IPS-18a (cell line): ENCODE data around the gene LMOD3.

Source experiments
- H3K27ac ChIP-seq: one replicate; pipeline ENCODE4 v1.5.1; 2013; ENCODE audit warnings: low read length
- H3K27me3 ChIP-seq: one replicate; pipeline ENCODE4 v1.6.1; 2013; ENCODE audit warnings: mild to moderate bottlenecking, low read length; ENCODE audit not compliant: control insufficient read depth, insufficient read depth
- H3K36me3 ChIP-seq: one replicate; pipeline ENCODE4 v1.6.1; 2013; ENCODE audit warnings: low read depth, low read length; ENCODE audit not compliant: control insufficient read depth
- H3K4me1 ChIP-seq: one replicate; pipeline ENCODE4 v1.6.1; 2013; ENCODE audit warnings: low read depth, low read length; ENCODE audit not compliant: control insufficient read depth
- H3K4me3 ChIP-seq: one replicate; pipeline ENCODE4 v1.5.1; 2013; ENCODE audit warnings: low read length
- H3K9ac ChIP-seq: one replicate; pipeline ENCODE4 v1.6.1; 2013; ENCODE audit warnings: mild to moderate bottlenecking, low read length, moderate library complexity
- H3K9me3 ChIP-seq: one replicate; pipeline ENCODE4 v1.6.1; 2013; ENCODE audit warnings: low read depth, low read length; ENCODE audit not compliant: control insufficient read depth

Gene LMOD3

GRCh38 chr3:69091389-69092029 is 30.9 kb downstream of the LMOD3 start:
- Histone ChIP-seq H3K4me1 (peaks cover 20% of the 10 kb centered on the region), H3K27ac (no peak overlapping the region), H3K9ac (no peak overlapping the region), H3K27me3 (no peaks in the 10 kb centered on the region), H3K4me3 (no peak overlapping the region), H3K9me3 (no peaks in the 10 kb centered on the region), H3K36me3 (no peaks in the 10 kb centered on the region)

DNA sequence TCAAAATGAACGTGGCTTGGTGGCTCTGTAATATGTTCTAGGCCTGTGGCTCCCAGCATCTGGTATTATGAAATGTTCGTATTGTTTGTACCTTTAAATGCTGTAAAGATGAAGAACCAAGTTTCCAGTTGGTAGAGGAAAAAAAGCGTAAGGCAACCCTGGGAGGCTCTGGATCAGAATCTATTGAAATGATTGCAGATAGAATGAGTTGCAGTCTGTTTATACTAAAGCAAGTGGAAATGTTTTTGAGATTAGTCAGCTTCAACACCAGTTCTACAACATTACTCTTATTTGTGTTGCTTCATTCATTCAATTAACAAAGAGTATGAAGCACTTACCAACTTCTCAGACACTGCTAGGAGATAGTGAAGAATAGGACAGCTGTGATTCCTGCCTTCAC is 32.4 kb downstream of the LMOD3 start:
- Histone ChIP-seq H3K27me3 (no peaks in the 10 kb centered on the region), H3K9me3 (no peaks in the 10 kb centered on the region), H3K27ac (no peak overlapping the region), H3K9ac (no peak overlapping the region), H3K4me1 (peaks cover 20% of the 10 kb centered on the region), H3K36me3 (no peaks in the 10 kb centered on the region), H3K4me3 (no peak overlapping the region)

DNA sequence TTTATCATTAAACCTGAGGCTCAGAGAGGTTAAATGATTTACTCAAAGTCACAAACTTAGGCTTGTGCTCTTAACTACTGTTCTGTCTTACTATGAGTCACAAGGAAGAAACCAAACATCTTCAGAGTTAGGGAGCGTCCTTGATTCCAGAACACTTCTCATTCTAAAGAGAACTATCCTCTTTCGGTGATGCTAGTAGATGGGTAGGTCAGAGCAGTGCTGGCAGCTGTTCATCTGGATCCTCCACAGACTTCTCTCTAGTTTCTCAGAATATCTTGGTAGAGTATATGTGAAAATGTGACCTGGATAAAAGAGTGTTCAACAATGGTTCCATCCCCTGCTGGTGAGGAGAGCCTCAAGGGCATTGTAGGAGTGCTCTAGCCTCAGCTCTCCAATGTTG is 34.3 kb downstream of the LMOD3 start:
- H3K9ac ChIP-seq, result no peak overlapping the region
- H3K4me3 ChIP-seq, result no peak overlapping the region
- no peaks in the 10 kb centered on the region for H3K27me3 ChIP-seq
- H3K9me3 ChIP-seq, result no peaks in the 10 kb centered on the region
- peaks cover 20% of the 10 kb centered on the region for H3K4me1 ChIP-seq
- no peaks in the 10 kb centered on the region for H3K36me3 ChIP-seq
- no peak overlapping the region for H3K27ac ChIP-seq

GRCh38 chr3:69087030-69087791 is 35.2 kb downstream of the LMOD3 start:
- H3K36me3 ChIP-seq, result no peaks in the 10 kb centered on the region
- peaks cover 18% of the 10 kb centered on the region for H3K4me1 ChIP-seq
- H3K27ac ChIP-seq, result no peak overlapping the region
- H3K27me3 ChIP-seq, result no peaks in the 10 kb centered on the region
- no peak overlapping the region for H3K4me3 ChIP-seq
- no peak overlapping the region for H3K9ac ChIP-seq
- no peaks in the 10 kb centered on the region for H3K9me3 ChIP-seq

DNA sequence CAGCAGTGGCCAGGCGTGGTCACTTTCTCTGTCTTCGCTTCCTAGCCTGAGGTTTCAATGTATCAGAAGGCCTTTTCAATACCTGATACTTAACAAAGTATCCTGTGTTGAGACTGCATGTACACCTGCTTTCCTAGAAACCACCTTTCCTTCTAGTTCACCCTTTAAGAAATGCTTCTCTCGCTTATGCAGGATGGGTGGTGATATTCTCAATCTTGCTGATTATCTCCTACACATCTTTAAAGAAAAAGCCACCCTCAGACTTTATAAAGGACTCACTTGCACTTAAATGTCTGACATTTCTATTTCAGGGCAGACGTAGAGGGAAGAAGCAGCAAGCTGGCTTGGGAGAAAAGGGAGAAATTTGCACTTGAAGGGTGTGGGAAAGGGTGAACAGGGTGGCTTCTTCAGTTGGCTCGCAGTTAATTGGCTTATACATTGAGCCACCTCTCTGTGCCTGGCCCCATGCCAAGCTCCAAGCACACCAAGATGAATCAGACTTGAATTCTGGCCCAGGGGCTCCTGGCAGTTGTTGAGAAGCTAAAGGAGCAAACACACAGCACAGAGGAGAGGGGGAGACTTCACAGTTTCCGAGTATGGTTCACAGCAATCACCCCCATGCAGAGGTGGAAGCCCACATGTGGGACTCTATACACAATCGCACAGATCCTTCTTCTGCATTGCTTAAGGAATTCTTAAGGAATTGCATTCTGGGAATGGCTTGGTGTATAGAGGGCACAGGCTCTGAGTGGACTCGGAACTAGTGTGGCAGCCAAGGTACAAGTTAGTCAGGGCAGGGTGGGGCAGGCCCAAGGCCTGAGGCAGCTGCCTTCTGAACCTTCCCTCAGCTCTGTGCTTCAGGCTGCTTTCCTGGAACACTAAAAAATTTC is 36.3 kb downstream of the LMOD3 start:
- no peaks in the 10 kb centered on the region for H3K9me3 ChIP-seq
- no peaks in the 10 kb centered on the region for H3K36me3 ChIP-seq
- no peak overlapping the region for H3K27ac ChIP-seq
- no peaks in the 10 kb centered on the region for H3K27me3 ChIP-seq
- peak overlapping the region; percentile 43 for H3K9ac ChIP-seq
- H3K4me3 ChIP-seq, result peak overlapping the region; percentile 89
- peaks cover 14% of the 10 kb centered on the region for H3K4me1 ChIP-seq

- Histone ChIP-seq H3K9me3 (no peaks in the 10 kb centered on the region), H3K27ac (no peak overlapping the region), H3K4me1 (peaks cover 17% of the 10 kb centered on the region), H3K4me3 (peak overlapping the region; percentile 89), H3K36me3 (no peaks in the 10 kb centered on the region), H3K9ac (peak overlapping the region; percentile 43), H3K27me3 (no peaks in the 10 kb centered on the region)
These were observed 37.1 kb downstream of the LMOD3 start for GRCh38 chr3:69085168-69085832.

DNA sequence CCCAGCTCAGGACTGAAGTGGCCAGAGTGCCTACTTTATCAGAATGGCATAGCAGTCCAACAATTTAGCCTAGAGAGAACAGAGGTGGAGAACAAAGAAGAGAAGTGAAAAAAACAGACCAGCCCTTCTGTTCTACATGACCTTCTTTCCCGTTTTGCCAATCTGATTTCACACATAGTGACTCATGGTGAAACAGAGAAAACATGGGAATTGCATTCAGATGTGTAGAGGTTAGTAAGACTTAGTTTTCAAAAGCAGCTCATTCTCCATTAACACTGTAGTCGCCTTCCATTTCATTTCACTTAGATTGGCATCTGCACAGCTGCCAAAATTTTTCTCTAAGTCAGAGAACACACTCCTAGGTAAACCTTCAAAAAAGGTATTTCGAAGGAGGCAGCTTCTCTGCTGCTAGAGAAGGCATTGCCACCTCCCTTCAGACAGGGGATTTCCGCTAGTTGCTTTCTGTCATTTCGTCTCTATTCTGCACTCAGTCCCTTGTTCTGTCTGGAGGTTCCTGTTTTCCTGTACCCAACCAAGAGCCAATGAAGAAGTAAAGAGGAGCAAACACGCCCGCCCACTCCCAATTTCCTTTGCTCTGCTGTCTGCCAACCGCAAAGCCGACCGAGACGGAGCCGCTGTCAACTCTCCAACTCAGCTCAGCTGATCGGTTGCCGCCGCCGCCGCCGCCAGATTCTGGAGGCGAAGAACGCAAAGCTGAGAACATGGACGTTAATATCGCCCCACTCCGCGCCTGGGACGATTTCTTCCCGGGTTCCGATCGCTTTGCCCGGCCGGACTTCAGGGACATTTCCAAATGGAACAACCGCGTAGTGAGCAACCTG is 37.8 kb downstream of the LMOD3 start, which contains the start of gene ARL6IP5:
Gene ARL6IP5 (plus strand): TSS at position 612 of the 842 bp plus-strand sequence. CDS start 111 bp downstream, at position 723.
- H3K9me3 ChIP-seq, result no peaks in the 10 kb centered on the region
- peak within 1 kb of the TSS; percentile 89 for H3K4me3 ChIP-seq
- peaks cover 12% of the 10 kb centered on the region for H3K4me1 ChIP-seq
- H3K9ac ChIP-seq, result peak within 1 kb of the TSS; percentile 43
- no peaks in the 10 kb centered on the region for H3K36me3 ChIP-seq
- no peak within 1 kb of the TSS for H3K27ac ChIP-seq
- no peaks in the 10 kb centered on the region for H3K27me3 ChIP-seq

DNA sequence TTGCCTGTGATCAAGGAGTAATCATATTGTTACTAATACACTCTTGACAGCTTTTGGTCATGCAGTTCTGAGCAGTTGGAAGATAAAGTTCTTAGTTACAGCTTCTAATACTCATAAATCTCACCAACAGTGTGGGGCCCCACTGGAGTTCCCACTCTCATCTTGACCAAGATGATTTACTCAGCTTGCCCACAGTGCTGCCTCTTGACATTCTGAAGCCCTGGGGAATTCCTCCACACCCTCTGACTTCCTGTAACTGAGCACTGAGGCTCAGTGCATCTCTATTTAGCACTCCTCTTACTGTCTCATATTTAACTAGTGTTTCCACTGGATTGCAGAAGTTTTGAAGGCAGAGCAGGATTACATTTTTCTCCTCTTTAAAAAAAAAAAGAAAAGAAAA is 39.6 kb downstream of the LMOD3 start:
- H3K27ac ChIP-seq, result no peak overlapping the region
- no peak overlapping the region for H3K4me3 ChIP-seq
- no peaks in the 10 kb centered on the region for H3K36me3 ChIP-seq
- H3K9me3 ChIP-seq, result no peaks in the 10 kb centered on the region
- H3K4me1 ChIP-seq, result peaks cover 14% of the 10 kb centered on the region
- no peaks in the 10 kb centered on the region for H3K27me3 ChIP-seq
- H3K9ac ChIP-seq, result no peak overlapping the region

DNA sequence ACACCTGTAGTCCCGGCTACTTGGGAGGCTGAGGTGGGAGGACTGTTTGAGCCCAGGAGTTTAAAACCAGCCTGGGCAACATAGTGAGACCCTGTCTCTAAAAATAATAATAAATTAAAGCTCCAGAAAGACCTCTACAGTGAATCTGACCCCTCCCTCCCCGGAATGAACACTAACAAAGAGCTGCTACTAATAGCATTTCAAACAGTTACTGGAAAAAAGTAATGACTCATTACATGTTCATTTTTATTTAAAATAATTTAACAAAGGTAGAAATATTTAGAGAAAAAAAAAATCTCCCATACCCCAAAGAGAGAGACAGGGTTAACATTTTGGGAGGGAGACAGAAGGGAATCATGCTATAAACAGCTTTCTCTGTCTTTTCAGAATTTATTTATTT is 40.0 kb downstream of the LMOD3 start:
- H3K9ac ChIP-seq, result no peak overlapping the region
- no peak overlapping the region for H3K4me3 ChIP-seq
- H3K4me1 ChIP-seq, result peaks cover 14% of the 10 kb centered on the region
- H3K27me3 ChIP-seq, result no peaks in the 10 kb centered on the region
- no peaks in the 10 kb centered on the region for H3K36me3 ChIP-seq
- no peak overlapping the region for H3K27ac ChIP-seq
- no peaks in the 10 kb centered on the region for H3K9me3 ChIP-seq

DNA sequence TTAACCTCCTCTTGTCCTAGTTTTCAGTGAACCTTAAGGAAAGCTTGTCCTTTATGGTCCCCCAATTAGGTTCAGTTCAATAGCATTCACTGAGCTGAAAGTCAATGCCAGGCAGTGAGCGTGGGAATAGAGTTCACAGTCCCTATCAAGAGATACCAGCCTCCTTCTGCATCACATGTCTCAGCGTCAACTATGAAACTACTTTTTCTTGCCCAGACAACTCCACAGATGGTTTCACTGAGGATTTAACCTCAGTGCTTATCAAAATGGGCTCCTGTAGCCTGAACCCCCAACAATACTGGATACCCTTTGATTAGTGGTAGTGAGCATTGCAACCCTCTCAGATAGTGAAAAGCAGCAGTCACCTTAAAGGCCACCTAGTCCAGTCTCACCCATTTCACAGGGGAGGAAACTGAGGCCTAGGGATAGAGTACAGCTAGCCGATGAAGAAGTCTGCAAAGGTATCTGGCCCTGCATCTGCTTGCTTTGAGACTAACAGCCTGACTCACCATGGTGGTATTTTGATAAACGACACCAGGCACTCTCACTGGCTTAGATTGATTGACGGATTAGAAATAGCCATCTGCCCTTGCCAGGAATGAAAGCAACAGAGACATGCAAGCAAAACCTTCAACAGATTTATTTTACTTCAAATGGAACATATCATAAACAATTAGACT is 40.7 kb downstream of the LMOD3 start:
- H3K27ac ChIP-seq, result no peak overlapping the region
- no peak overlapping the region for H3K4me3 ChIP-seq
- H3K9ac ChIP-seq, result no peak overlapping the region

More for the DNA sequence above, 40.7 kb downstream of the LMOD3 start:
- H3K9me3 ChIP-seq, result no peaks in the 10 kb centered on the region
- H3K27me3 ChIP-seq, result no peaks in the 10 kb centered on the region
- no peaks in the 10 kb centered on the region for H3K36me3 ChIP-seq
- peaks cover 14% of the 10 kb centered on the region for H3K4me1 ChIP-seq
